Measurements from ENCODE around the gene TBC1D25. TPM values are rescaled to one million over a fixed set of nuclear protein-coding genes. Genes with fewer than 3 reads are reported as not detected.
A peak's percentile ranks its signal among the peaks of the same experiment; 100 is the strongest.

Gene TBC1D25
- total RNA-seq, 2 donors from 2014 or later = 8.1 to 11.6 TPM

GRCh38 chrX:48511560-48511959 lies 28.0 kb upstream of the TBC1D25 start:
- Histone ChIP-seq H3K27me3 (no peaks in the 10 kb centered on the region), H3K36me3 (no peaks in the 10 kb centered on the region), H3K27ac (no peak overlapping the region), H3K4me3 (no peak overlapping the region), H3K9ac (ENCODE audit: low read depth in 2 of 2, low read length in 2 of 2) (no peak overlapping the region), H3K9me3 (no peaks in the 10 kb centered on the region), H3K4me1 (no peaks in the 10 kb centered on the region)
- peak; percentile 13 for TF ChIP-seq CTCF (IDR thresholded peaks at IDR 0.05)
- intact Hi-C loops (cut with DNase I) = no loop called here
- no peak for DNase-seq

GRCh38 chrX:48512371-48512935 lies 27.1 kb upstream of the TBC1D25 start:
- Histone ChIP-seq H3K9ac (ENCODE audit: low read depth in 2 of 2, low read length in 2 of 2) (no peak overlapping the region), H3K4me1 (no peaks in the 10 kb centered on the region), H3K27ac (no peak overlapping the region), H3K9me3 (no peaks in the 10 kb centered on the region), H3K4me3 (no peak overlapping the region), H3K36me3 (no peaks in the 10 kb centered on the region), H3K27me3 (no peaks in the 10 kb centered on the region)
- TF ChIP-seq CTCF (IDR thresholded peaks at IDR 0.05) = no peak
- intact Hi-C loops (cut with DNase I) = no loop called here
- no peak for DNase-seq

GRCh38 chrX:48513670-48514069 lies 25.8 kb upstream of the TBC1D25 start:
- DNase-seq = no peak
- H3K27ac ChIP-seq = no peak overlapping the region
- no peak overlapping the region for H3K9ac ChIP-seq (ENCODE audit: low read depth in 2 of 2, low read length in 2 of 2)
- no peaks in the 10 kb centered on the region for H3K36me3 ChIP-seq
- H3K4me3 ChIP-seq = no peak overlapping the region
- no peak for TF ChIP-seq CTCF (IDR thresholded peaks at IDR 0.05)
- intact Hi-C loops (cut with DNase I) = no loop called here
- H3K4me1 ChIP-seq = no peaks in the 10 kb centered on the region
- no peaks in the 10 kb centered on the region for H3K27me3 ChIP-seq
- no peaks in the 10 kb centered on the region for H3K9me3 ChIP-seq

GRCh38 chrX:48514126-48514806 lies 25.2 kb upstream of the TBC1D25 start:
- no peak overlapping the region for H3K27ac ChIP-seq
- no peak overlapping the region for H3K9ac ChIP-seq (ENCODE audit: low read depth in 2 of 2, low read length in 2 of 2)
- no peak overlapping the region for H3K4me3 ChIP-seq
- TF ChIP-seq CTCF (IDR thresholded peaks at IDR 0.05) = no peak
- H3K36me3 ChIP-seq = no peaks in the 10 kb centered on the region
- no peaks in the 10 kb centered on the region for H3K27me3 ChIP-seq
- no peaks in the 10 kb centered on the region for H3K9me3 ChIP-seq
- H3K4me1 ChIP-seq = no peaks in the 10 kb centered on the region
- intact Hi-C loops (cut with DNase I) = no loop called here
- no peak for DNase-seq

GRCh38 chrX:48514868-48515460 lies 24.6 kb upstream of the TBC1D25 start:
- H3K4me1 ChIP-seq = no peaks in the 10 kb centered on the region
- no peak for DNase-seq
- no peak for TF ChIP-seq CTCF (IDR thresholded peaks at IDR 0.05)
- no peaks in the 10 kb centered on the region for H3K36me3 ChIP-seq
- H3K9ac ChIP-seq (ENCODE audit: low read depth in 2 of 2, low read length in 2 of 2) = no peak overlapping the region
- no peak overlapping the region for H3K27ac ChIP-seq
- intact Hi-C loops (cut with DNase I) = no loop called here
- no peaks in the 10 kb centered on the region for H3K9me3 ChIP-seq
- no peaks in the 10 kb centered on the region for H3K27me3 ChIP-seq
- no peak overlapping the region for H3K4me3 ChIP-seq
